HFFc6 (cell line): ENCODE results near the gene MNT. TPM values are rescaled to one million over a fixed set of nuclear protein-coding genes. Genes with fewer than 3 reads are reported as not detected.

ENCODE experiments used
- DNase-seq: peaks from one replicate; pipeline ENCODE4 v3.0.0-alpha.2; 2018
- H3K27ac Mint-ChIP-seq: 2 replicates; pipeline ENCODE4 v1.8.0; 2020; ENCODE audit warnings: mild to moderate bottlenecking, mixed read lengths
- H3K27me3 Mint-ChIP-seq: 2 replicates; pipeline ENCODE4 v1.8.0; 2021; ENCODE audit warnings: mild to moderate bottlenecking, moderate library complexity, mixed read lengths; ENCODE audit not compliant: insufficient read depth
- H3K36me3 Mint-ChIP-seq: 2 replicates; pipeline ENCODE4 v1.8.0; 2021; ENCODE audit warnings: low read depth, mixed read lengths
- H3K4me1 Mint-ChIP-seq: 2 replicates; pipeline ENCODE4 v1.8.0; 2020; ENCODE audit warnings: low read depth, mixed read lengths
- H3K4me3 Mint-ChIP-seq: 2 replicates; pipeline ENCODE4 v1.8.0; 2020; ENCODE audit warnings: mild to moderate bottlenecking, moderate library complexity, mixed read lengths
- H3K9me3 Mint-ChIP-seq: 2 replicates; pipeline ENCODE4 v1.8.0; 2020; ENCODE audit warnings: mild to moderate bottlenecking, mixed read lengths
- CTCF ChIP-seq: fragments of 200-600 bp; sonication (generic); IDR thresholded peaks from 2 replicates; pipeline ENCODE4 v1.5.0; 2021; ENCODE audit warnings: antibody characterized with exemption, mild to moderate bottlenecking
- total RNA-seq, 6 experiments: library from RNA; stranded (reverse); fragmentation: NEBNext Ultra II Directional; extraction: Animal tissue kit (Norgen Biotek cat#: 25700); gene quantifications; 2 replicates in 1 of 6; 3 replicates in 5 of 6; pipeline ENCODE4 v1.2.3, GENCODE V29; 2021

The MNT gene
- total RNA-seq, 6 experiments from 2014 or later = 19.4 to 25.4 (median 21.9) TPM

- H3K9me3 Mint-ChIP-seq = no peaks in the 10 kb centered on the region
- H3K4me1 Mint-ChIP-seq = peaks cover 43% of the 10 kb centered on the region
- H3K36me3 Mint-ChIP-seq = peaks cover 27% of the 10 kb centered on the region
- H3K27me3 Mint-ChIP-seq = peaks cover 7% of the 10 kb centered on the region
- H3K4me3 Mint-ChIP-seq = no peak overlapping the region
- no peak for TF ChIP-seq CTCF
- DNase-seq = no peak
- H3K27ac Mint-ChIP-seq = peak overlapping the region; percentile 64
These were observed 10.5 kb downstream of the MNT start for GRCh38 chr17:2390199-2390836.

GRCh38 chr17:2388683-2389055 lies 12.2 kb downstream of the MNT start:
- Mint-ChIP-seq H3K27ac (peak overlapping the region; percentile 70; the same call in 1 of the 2 replicates), H3K4me1 (peaks cover 42% of the 10 kb centered on the region), H3K36me3 (peaks cover 27% of the 10 kb centered on the region), H3K4me3 (no peak overlapping the region), H3K9me3 (no peaks in the 10 kb centered on the region), H3K27me3 (peaks cover 8% of the 10 kb centered on the region)
- TF ChIP-seq CTCF = peak; percentile 24
- no peak for DNase-seq

- H3K27ac Mint-ChIP-seq = peak overlapping the region; percentile 70
- no peak for DNase-seq
- no peaks in the 10 kb centered on the region for H3K9me3 Mint-ChIP-seq
- H3K4me3 Mint-ChIP-seq = no peak overlapping the region
- TF ChIP-seq CTCF = no peak
- peaks cover 46% of the 10 kb centered on the region for H3K4me1 Mint-ChIP-seq
- H3K36me3 Mint-ChIP-seq = peaks cover 27% of the 10 kb centered on the region
- H3K27me3 Mint-ChIP-seq = peaks cover 8% of the 10 kb centered on the region
These were observed 12.7 kb downstream of the MNT start for GRCh38 chr17:2388020-2388682.

GRCh38 chr17:2387086-2388019 lies 13.5 kb downstream of the MNT start:
- no peak for TF ChIP-seq CTCF
- no peaks in the 10 kb centered on the region for H3K9me3 Mint-ChIP-seq
- no peak overlapping the region for H3K4me3 Mint-ChIP-seq
- H3K27me3 Mint-ChIP-seq = peaks cover 8% of the 10 kb centered on the region
- no peak for DNase-seq
- peaks cover 48% of the 10 kb centered on the region for H3K4me1 Mint-ChIP-seq
- H3K27ac Mint-ChIP-seq = no peak overlapping the region
- peaks cover 27% of the 10 kb centered on the region for H3K36me3 Mint-ChIP-seq

GRCh38 chr17:2386400-2387085 lies 14.3 kb downstream of the MNT start:
- Mint-ChIP-seq H3K4me1 (peaks cover 39% of the 10 kb centered on the region), H3K4me3 (no peak overlapping the region), H3K36me3 (peaks cover 19% of the 10 kb centered on the region), H3K27ac (no peak overlapping the region), H3K9me3 (no peaks in the 10 kb centered on the region), H3K27me3 (peaks cover 8% of the 10 kb centered on the region)
- TF ChIP-seq CTCF = no peak
- DNase-seq = no peak
